CD8-positive, alpha-beta memory T cell (primary cell): ENCODE measurements around the gene HOXD11. TPM values are rescaled to one million over a fixed set of nuclear protein-coding genes. Genes with fewer than 3 reads are reported as not detected.

Experiments
- CTCF ChIA-PET: fragments of 350-600 bp; sonication (Branson Sonifier 250); formaldehyde crosslinking; loops from one replicate; lab custom pipeline; 2021; ENCODE audit warnings: antibody characterized with exemption; lab: Charles Lee
- POLR2A ChIA-PET: fragments of 350-600 bp; sonication (Branson Sonifier 250); formaldehyde crosslinking; loops from one replicate; lab custom pipeline; 2021; ENCODE audit warnings: antibody characterized with exemption; lab: Charles Lee
- DNase-seq, 5 donors: peaks; one replicate each; pipeline versions ENCODE4 v3.0.0 to v3.0.0-alpha.2; 2020 to 2022; ENCODE audit warnings: mixed read lengths in 1 of 5
- H3K27ac ChIP-seq: one replicate; pipeline ENCODE4 v1.7.0; 2013; ENCODE audit warnings: low read depth, mild to moderate bottlenecking, low read length, moderate library complexity
- H3K27me3 ChIP-seq: 2 replicates; pipeline ENCODE4 v1.7.0; 2013; ENCODE audit warnings: low read length, mild to moderate bottlenecking; ENCODE audit not compliant: insufficient read depth, poor library complexity, severe bottlenecking
- H3K36me3 ChIP-seq: 2 replicates; pipeline ENCODE4 v1.7.0; 2013; ENCODE audit warnings: mild to moderate bottlenecking, low read length, moderate library complexity; ENCODE audit not compliant: insufficient read depth
- H3K4me1 ChIP-seq: 2 replicates; pipeline ENCODE4 v1.7.0; 2013; ENCODE audit warnings: mild to moderate bottlenecking, low read length, moderate library complexity; ENCODE audit not compliant: insufficient read depth
- H3K4me3 ChIP-seq: 2 replicates; pipeline ENCODE4 v1.7.0; 2013; ENCODE audit warnings: mild to moderate bottlenecking, low read length
- H3K9me3 ChIP-seq: 2 replicates; pipeline ENCODE4 v1.7.0; 2013; ENCODE audit warnings: mild to moderate bottlenecking, low read length
- H3K27ac Mint-ChIP-seq, 8 donors: one replicate each; pipeline ENCODE4 v1.8.0; 2020 to 2021; ENCODE audit warnings: mixed read lengths in 8 of 8, mild to moderate bottlenecking in 6 of 8, inconsistent platforms in 3 of 8, moderate library complexity in 3 of 8
- H3K27me3 Mint-ChIP-seq, 2 donors: one replicate each; pipeline ENCODE4 v1.8.0; 2020 to 2021; ENCODE audit warnings: mixed read lengths in 2 of 2, mild to moderate bottlenecking in 1 of 2, moderate library complexity in 1 of 2
- H3K36me3 Mint-ChIP-seq, 3 donors: one replicate each; pipeline ENCODE4 v1.8.0; 2020 to 2021; ENCODE audit warnings: mixed read lengths in 3 of 3, inconsistent platforms in 1 of 3, mild to moderate bottlenecking in 1 of 3
- H3K4me1 Mint-ChIP-seq, 3 donors: one replicate each; pipeline ENCODE4 v1.8.0; 2020 to 2021; ENCODE audit warnings: mixed read lengths in 3 of 3, inconsistent platforms in 1 of 3, mild to moderate bottlenecking in 1 of 3
- H3K4me3 Mint-ChIP-seq, 7 donors: one replicate each; pipeline ENCODE4 v1.8.0; 2020 to 2021; ENCODE audit warnings: mixed read lengths in 7 of 7, mild to moderate bottlenecking in 6 of 7, moderate library complexity in 4 of 7, inconsistent platforms in 2 of 7
- H3K9me3 Mint-ChIP-seq, 5 donors: one replicate each; pipeline ENCODE4 v1.8.0; 2020 to 2022; ENCODE audit warnings: mixed read lengths in 5 of 5, mild to moderate bottlenecking in 3 of 5, moderate library complexity in 2 of 5, inconsistent platforms in 1 of 5
- polyA plus RNA-seq: library from polyadenylated mRNA; unstranded; fragments of 300-500 nt; fragmentation: Illumina TruSeq; gene quantifications from one replicate; pipeline ENCODE4 v1.2.3, GENCODE V29; 2021
- total RNA-seq, 2 experiments: library from RNA; stranded (reverse); gene quantifications; one replicate each; pipeline ENCODE4 v1.2.3, GENCODE V29; 2021

HOXD11 gene
- total and polyA plus RNA-seq, 3 experiments from 2014 or later: not detected

- ChIA-PET POLR2A (no interaction called here), CTCF (interaction anchor here (1.2 kb wide), 1 partner anchor 44 kb away, joined by 5 read pairs; no protein-coding TSS in a partner anchor)
- Mint-ChIP-seq H3K4me1 (peaks cover 12 to 14% (median 13%) of the 10 kb centered on the region in 3 donors), H3K4me3 (peak overlapping the region; percentile 20 to 74 (median 63)), H3K9me3 (peaks cover 11 to 70% (median 66%) of the 10 kb centered on the region in 5 donors), H3K36me3 (peaks cover 0 to 8% (median 4%) of the 10 kb centered on the region in 3 donors), H3K27ac (peak overlapping the region in 6 of 8 donors; percentile 12 to 95 (median 70)), H3K27me3 (peaks cover 85 to 90% of the 10 kb centered on the region in 2 donors)
- DNase-seq: no peak
- H3K4me1 ChIP-seq: peaks cover 6% of the 10 kb centered on the region
- peaks cover 93% of the 10 kb centered on the region for H3K27me3 ChIP-seq
- no peak overlapping the region for H3K4me3 ChIP-seq
- no peak overlapping the region for H3K27ac ChIP-seq
- H3K36me3 ChIP-seq: no peaks in the 10 kb centered on the region
- peaks cover 21% of the 10 kb centered on the region for H3K9me3 ChIP-seq
These were observed 24.0 kb upstream of the HOXD11 start for GRCh38 chr2:176082824-176083751.

- H3K4me1 ChIP-seq: peaks cover 6% of the 10 kb centered on the region
- Mint-ChIP-seq H3K36me3 (peaks cover 0 to 8% (median 4%) of the 10 kb centered on the region in 3 donors), H3K27me3 (peaks cover 85 to 89% of the 10 kb centered on the region in 2 donors), H3K4me1 (peaks cover 13 to 18% (median 17%) of the 10 kb centered on the region in 3 donors), H3K9me3 (peaks cover 4 to 63% (median 62%) of the 10 kb centered on the region in 5 donors), H3K4me3 (peak within 1 kb of the TSS; percentile 20 to 74 (median 67)), H3K27ac (peak within 1 kb of the TSS in 7 of 8 donors; percentile 2 to 95 (median 72))
- H3K27ac ChIP-seq: no peak within 1 kb of the TSS
- ChIA-PET CTCF (interaction anchor here (1.2 kb wide), 1 partner anchor 43 kb away, joined by 5 read pairs; no protein-coding TSS in a partner anchor), POLR2A (no interaction called here)
- peaks cover 21% of the 10 kb centered on the region for H3K9me3 ChIP-seq
- no peak for DNase-seq
- H3K36me3 ChIP-seq: no peaks in the 10 kb centered on the region
- no peak within 1 kb of the TSS for H3K4me3 ChIP-seq
- peaks cover 93% of the 10 kb centered on the region for H3K27me3 ChIP-seq
These were observed 23.3 kb upstream of the HOXD11 start, which contains the start of gene EVX2 for GRCh38 chr2:176083796-176084261. EVX2 (minus strand) TSS chr2:176083962; CDS start chr2:176083776, 186 bp downstream.

GRCh38 chr2:176084611-176085119 is 22.4 kb upstream of the HOXD11 start:
- H3K4me3 ChIP-seq: no peak overlapping the region
- Mint-ChIP-seq H3K4me3 (peak overlapping the region in 4 of 7 donors; percentile 52 to 70 (median 68)), H3K9me3 (peaks cover 4 to 58% (median 55%) of the 10 kb centered on the region in 5 donors), H3K36me3 (peaks cover 0 to 8% (median 4%) of the 10 kb centered on the region in 3 donors), H3K4me1 (peaks cover 6 to 11% (median 11%) of the 10 kb centered on the region in 3 donors), H3K27ac (peak overlapping the region in 6 of 8 donors; percentile 2 to 95 (median 70)), H3K27me3 (peaks cover 85 to 89% of the 10 kb centered on the region in 2 donors)
- H3K27ac ChIP-seq: no peak overlapping the region
- POLR2A ChIA-PET: interaction anchor here (0.6 kb wide), 1 partner anchor 823 kb away, joined by 4 read pairs; no protein-coding TSS in a partner anchor
- H3K9me3 ChIP-seq: peaks cover 21% of the 10 kb centered on the region
- CTCF ChIA-PET: no interaction called here
- no peaks in the 10 kb centered on the region for H3K36me3 ChIP-seq
- no peak for DNase-seq
- H3K27me3 ChIP-seq: peaks cover 93% of the 10 kb centered on the region
- no peaks in the 10 kb centered on the region for H3K4me1 ChIP-seq

- Histone ChIP-seq H3K9me3 (peaks cover 21% of the 10 kb centered on the region), H3K36me3 (no peaks in the 10 kb centered on the region), H3K27ac (no peak overlapping the region), H3K4me3 (no peak overlapping the region), H3K4me1 (no peaks in the 10 kb centered on the region), H3K27me3 (peaks cover 97% of the 10 kb centered on the region)
- DNase-seq: no peak
- Mint-ChIP-seq H3K4me1 (peaks cover 5 to 10% (median 10%) of the 10 kb centered on the region in 3 donors), H3K27ac (peak overlapping the region in 4 of 8 donors; percentile 24 to 95 (median 62)), H3K36me3 (peaks cover 0 to 8% (median 4%) of the 10 kb centered on the region in 3 donors), H3K27me3 (peaks cover 90 to 94% of the 10 kb centered on the region in 2 donors), H3K9me3 (peaks cover 4 to 58% (median 54%) of the 10 kb centered on the region in 5 donors), H3K4me3 (peak overlapping the region in 4 of 7 donors; percentile 5 to 70 (median 62))
- CTCF ChIA-PET: interaction anchor here (1.0 to 1.3 kb wide), 2 partner anchors 12 to 25 kb away, joined by 4 to 8 read pairs; no protein-coding TSS in a partner anchor
- POLR2A ChIA-PET: no interaction called here
These were observed 21.8 kb upstream of the HOXD11 start for GRCh38 chr2:176085120-176085788.

GRCh38 chr2:176085861-176086771 is 21.0 kb upstream of the HOXD11 start:
- H3K27ac ChIP-seq: no peak overlapping the region
- peak overlapping the region in 5 of 8 donors; percentile 12 to 94 (median 43) for H3K27ac Mint-ChIP-seq
- no peaks in the 10 kb centered on the region for H3K36me3 ChIP-seq
- H3K4me1 ChIP-seq: no peaks in the 10 kb centered on the region
- peak overlapping the region in 4 of 7 donors; percentile 29 to 89 (median 52) for H3K4me3 Mint-ChIP-seq
- H3K4me3 ChIP-seq: no peak overlapping the region
- ChIA-PET POLR2A (no interaction called here), CTCF (interaction anchor here (1.0 to 1.3 kb wide), 2 partner anchors 11 to 24 kb away, joined by 4 to 8 read pairs; no protein-coding TSS in a partner anchor)
- peaks cover 21% of the 10 kb centered on the region for H3K9me3 ChIP-seq
- H3K27me3 ChIP-seq: peaks cover 99% of the 10 kb centered on the region
- peaks cover 0 to 6% (median 2%) of the 10 kb centered on the region in 3 donors for H3K36me3 Mint-ChIP-seq
- no peak for DNase-seq
- H3K4me1 Mint-ChIP-seq: peaks cover 5 to 8% (median 8%) of the 10 kb centered on the region in 3 donors
- peaks cover 95 to 96% of the 10 kb centered on the region in 2 donors for H3K27me3 Mint-ChIP-seq
- peaks cover 4 to 57% (median 55%) of the 10 kb centered on the region in 5 donors for H3K9me3 Mint-ChIP-seq

- no peak overlapping the region for H3K4me3 ChIP-seq
- Mint-ChIP-seq H3K4me3 (peak overlapping the region in 3 of 7 donors; percentile 44 to 89 (median 71)), H3K27me3 (peaks cover 93 to 96% of the 10 kb centered on the region in 2 donors), H3K9me3 (peaks cover 4 to 59% (median 51%) of the 10 kb centered on the region in 5 donors), H3K36me3 (peaks cover 0 to 4% (median 2%) of the 10 kb centered on the region in 3 donors), H3K27ac (peak overlapping the region in 2 of 8 donors; percentile 57 to 94), H3K4me1 (peaks cover 10 to 15% (median 10%) of the 10 kb centered on the region in 3 donors)
- no peaks in the 10 kb centered on the region for H3K36me3 ChIP-seq
- no peak for DNase-seq
- no peak overlapping the region for H3K27ac ChIP-seq
- H3K9me3 ChIP-seq: peaks cover 21% of the 10 kb centered on the region
- no peaks in the 10 kb centered on the region for H3K4me1 ChIP-seq
- POLR2A ChIA-PET: no interaction called here
- CTCF ChIA-PET: interaction anchor here (1.9 kb wide), 1 partner anchor 10 kb away, joined by 5 read pairs; no protein-coding TSS in a partner anchor
- H3K27me3 ChIP-seq: peaks cover 97% of the 10 kb centered on the region
These were observed 19.6 kb upstream of the HOXD11 start for GRCh38 chr2:176087330-176088047.
